GDM1 (cell line): ENCODE measurements around the gene MSI2.
A peak's percentile ranks its signal among the peaks of the same experiment; 100 is the strongest.

Source experiments
- DNase-seq: peaks from one replicate; lab custom pipeline; 2025; lab: John Stamatoyannopoulos, UW

Gene MSI2

DNA sequence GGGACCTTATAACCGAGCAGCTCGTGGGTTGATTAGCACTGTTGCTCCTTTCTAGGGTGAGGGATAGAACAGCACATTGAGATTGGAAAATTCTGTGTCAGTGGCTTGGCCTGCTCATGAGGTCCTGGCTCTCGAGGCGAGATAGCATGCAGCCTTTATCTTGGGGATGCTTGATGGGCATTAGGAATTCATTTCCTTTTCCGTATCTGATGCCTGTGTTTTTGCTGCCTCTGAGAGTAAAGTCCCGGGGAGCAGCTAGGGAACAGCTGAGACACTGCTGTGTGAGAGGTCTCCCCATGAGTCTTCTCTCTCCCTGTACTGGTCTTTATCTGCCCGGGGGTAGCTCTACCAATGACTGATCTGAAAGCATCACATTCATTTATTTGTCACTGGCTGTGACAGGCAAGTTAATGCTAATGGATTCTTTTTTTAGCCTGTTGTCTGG is 14.5 kb downstream of the MSI2 start:
- DNase-seq, result no peak

DNA sequence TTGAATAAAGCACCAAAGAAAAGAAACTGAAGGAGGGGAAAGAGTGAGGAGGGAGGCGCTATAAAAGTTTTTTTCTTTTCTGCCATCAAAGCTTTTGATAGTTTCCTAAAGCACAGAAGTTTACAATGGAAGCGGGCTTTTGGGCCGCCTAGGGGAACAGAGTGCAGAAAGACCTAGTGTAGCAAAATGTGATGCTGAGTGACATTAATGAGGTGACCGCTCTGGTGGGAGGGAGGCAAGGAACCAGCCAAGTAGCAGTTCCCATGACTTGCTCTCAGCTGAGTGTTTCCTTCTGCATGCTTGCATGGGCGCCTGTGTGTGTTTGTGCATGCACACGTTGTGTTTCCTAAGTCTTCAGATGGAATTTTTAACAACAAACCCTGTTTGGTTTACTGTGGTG is 15.5 kb downstream of the MSI2 start:
- no peak for DNase-seq

DNA sequence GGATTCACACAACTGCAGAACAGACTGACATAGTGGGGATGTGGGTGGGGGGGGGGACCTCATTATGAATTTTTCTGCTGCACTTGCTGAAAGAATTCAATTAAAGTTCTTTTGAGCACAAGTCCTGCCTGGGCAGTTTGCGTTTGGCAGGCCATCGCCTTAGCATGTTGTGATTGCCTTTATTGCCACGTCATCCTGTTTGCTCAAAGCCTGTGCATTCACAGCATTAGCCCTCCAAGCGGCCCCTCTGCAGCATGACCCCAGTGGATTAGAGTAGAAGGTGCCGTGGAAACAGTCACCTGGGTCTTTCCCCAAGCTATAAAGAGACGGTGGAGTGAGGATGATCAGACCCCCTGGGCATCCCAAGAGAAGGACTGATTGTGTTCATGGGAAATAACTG is 17.2 kb downstream of the MSI2 start:
- no peak for DNase-seq

DNA sequence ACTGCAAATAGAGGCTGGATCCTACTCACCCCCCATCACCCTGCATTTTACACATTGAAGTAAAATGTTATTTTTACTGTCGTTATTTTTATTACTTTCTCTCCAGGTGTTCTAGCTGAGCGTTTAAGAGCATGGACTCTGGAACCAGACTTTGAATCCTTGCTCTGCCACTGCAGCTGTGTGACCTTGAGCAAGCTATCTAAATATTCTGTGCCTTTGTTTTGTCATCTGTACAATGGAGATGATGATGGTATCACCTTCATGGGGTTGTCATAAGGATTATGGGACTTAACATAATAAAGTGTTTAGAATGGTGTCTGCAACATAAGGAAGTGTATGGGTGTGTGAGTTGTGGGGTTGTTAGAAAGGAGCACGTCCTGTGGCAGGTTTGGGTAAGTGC is 17.8 kb downstream of the MSI2 start:
- DNase-seq, result no peak

DNA sequence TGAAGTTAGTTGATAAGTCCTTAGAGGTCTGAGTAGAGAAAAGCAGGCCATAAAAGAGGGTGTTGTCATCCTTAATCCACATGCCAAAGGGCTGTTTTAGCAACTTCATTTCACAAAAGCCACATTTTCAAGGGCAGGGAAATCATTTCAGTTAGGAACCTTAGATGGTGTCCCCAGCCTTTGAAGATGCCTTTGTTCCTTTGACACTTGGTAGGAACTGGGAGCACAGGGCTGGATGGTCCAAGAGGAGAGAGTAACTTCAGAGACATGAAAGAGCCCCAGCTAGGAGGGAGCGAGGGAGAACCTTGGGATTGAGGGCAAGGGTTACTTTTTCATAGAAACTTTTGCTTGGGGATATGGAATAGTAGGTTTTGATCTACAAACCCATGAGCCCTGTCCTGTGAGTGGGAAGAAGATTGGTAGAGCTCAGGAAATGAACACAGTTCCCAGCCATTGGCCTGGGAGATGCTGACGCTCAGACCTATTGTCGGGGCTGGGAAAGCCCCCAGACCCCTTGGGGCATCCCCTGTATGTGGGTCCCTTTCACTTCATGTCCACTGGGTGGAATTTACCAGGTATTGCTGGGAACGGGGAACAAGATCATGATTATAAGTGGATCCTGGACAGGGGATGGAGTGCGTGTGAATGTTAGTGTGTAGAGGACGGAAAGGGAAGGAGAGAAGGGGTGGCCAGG is 18.9 kb downstream of the MSI2 start:
- no peak for DNase-seq

DNA sequence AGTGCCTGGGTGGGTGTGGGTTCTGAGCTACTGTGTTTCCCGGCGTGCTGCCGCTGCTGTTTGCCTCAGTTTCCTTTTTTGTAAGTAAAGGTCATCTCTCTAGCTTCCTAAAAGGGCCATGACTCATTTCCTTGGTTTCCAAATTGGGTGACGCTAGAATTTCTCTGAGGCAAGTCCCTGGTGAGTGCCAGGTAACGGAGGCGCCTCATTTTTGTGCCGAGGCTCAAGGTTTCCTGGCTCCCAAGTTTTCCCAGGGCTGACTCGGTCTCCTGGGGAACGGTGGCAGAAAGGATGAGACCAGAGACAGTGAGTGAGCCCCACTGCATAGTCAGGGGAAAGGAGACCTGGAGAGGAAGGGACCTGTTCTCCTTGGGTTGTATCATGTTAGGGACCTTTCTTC is 20.3 kb downstream of the MSI2 start:
- DNase-seq, result no peak

DNA sequence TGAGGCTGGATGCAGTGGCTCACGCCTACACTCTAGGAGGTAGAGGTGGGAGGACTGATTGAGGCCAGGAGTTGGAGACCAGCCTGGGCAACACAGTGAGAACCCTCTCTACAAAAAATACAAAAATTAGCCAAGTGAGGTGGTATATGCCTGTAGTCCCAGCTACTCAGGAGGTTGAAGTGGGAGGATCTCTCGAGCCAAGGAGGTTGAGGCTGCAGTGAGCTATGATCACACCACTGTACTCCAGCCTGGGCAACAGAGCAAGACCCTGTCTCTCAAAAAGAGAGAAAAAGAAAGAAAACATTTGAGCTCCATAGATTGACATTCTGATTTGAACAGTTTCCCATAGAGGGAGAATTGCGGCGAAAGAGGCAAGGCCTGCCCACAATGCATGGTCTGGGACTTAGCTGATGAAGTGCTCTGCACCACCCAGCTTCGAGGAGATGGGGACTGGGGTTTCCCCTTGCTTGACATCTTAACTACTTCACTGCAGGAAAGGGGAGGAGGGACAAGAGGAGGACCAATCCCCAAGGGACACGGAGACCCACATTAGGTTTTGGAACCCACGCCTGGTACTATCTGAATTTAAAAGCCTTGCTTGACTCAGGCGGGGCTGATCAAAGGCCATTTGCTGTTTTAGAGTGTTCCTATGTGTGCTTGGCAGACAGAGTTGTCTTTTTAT is 21.7 kb downstream of the MSI2 start:
- no peak for DNase-seq

DNA sequence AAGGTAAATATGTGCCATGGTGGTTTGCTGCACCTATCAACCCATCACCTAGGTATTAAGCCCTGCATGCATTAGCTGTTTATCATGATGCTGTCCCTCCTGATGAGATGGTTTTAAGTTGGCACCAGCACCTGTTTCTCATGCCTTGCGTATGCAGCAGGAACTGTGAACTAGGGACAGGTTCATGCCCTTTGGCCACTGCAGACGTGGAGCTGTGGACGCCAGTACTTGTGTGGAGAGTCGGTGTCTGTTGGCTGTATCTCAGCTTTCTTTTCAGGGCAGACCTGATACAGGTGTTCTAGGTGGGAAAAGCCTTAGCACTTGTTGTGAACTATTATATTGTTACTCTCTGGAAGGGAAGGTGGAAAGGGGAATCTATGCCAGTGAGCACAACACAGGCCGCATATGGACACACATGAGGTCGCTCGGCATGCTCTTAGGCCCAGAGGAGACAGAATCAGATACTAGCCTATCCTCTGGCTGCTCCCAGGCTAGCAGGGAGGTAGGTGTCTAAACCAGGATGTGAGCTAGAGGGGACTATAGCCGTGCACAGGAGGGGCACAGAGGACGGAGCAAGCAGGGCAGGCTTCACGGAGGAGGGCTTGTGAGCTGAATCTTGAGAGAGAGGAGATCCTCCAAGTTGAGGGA is 22.5 kb downstream of the MSI2 start:
- DNase-seq, result no peak

DNA sequence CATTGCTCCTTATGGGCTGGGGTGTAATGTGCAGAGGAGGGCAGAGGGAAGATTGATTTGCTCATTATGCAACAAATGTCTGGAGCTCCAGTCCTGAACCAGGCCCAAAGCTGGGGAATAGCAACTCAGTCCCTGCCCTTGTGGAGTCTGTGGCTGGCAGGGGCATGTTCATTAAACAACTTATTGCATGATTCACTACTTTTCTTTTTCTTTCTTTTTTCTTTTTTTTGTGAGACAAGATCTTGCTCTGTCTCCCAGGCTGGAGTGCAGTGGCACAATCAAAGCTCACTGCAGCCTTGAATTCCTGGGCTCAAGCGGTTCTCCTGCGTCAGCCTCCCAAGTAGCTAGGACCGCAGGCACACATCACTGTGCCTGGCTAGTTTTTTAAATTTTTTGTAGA is 23.1 kb downstream of the MSI2 start:
- no peak for DNase-seq

DNA sequence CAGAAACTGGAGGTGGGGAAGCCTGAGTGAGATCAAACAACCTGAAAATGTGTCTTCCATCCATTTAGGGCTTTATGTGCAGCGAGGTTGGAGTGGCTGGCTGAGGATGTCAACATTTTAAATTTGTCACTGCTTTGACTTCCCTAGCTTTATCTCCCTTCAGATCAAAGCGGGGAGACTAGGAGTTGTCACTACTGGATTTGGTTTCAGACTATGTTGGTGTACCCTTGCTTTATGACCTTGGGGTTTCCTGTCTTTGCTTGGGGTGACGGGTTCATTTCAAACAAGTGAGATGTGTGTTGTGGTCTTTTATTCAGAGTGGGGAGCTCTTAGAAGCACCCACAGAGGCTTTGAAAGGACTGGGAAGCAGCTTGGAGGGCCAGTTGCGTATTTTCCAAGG is 25.6 kb downstream of the MSI2 start:
- no peak for DNase-seq

DNA sequence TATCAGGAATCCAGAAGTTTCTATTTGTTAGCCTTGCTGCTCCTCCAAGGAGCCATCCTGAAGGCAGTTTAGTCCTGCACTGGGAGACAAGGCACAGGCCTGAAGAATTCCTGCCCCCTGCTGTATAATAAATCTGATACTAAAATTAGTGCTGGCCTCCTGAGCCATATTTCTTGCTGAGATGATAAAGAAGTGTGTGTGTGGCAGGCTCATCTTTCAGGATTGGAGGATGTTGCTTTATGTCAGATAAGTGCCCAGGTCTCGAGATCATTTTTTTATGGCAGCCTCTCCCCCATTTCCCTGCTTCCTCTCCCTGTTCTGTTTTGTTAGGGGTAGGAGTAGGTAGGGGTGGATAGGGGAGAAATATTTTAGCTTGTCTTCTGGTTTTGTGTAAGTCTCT is 26.0 kb downstream of the MSI2 start:
- DNase-seq, result no peak

DNA sequence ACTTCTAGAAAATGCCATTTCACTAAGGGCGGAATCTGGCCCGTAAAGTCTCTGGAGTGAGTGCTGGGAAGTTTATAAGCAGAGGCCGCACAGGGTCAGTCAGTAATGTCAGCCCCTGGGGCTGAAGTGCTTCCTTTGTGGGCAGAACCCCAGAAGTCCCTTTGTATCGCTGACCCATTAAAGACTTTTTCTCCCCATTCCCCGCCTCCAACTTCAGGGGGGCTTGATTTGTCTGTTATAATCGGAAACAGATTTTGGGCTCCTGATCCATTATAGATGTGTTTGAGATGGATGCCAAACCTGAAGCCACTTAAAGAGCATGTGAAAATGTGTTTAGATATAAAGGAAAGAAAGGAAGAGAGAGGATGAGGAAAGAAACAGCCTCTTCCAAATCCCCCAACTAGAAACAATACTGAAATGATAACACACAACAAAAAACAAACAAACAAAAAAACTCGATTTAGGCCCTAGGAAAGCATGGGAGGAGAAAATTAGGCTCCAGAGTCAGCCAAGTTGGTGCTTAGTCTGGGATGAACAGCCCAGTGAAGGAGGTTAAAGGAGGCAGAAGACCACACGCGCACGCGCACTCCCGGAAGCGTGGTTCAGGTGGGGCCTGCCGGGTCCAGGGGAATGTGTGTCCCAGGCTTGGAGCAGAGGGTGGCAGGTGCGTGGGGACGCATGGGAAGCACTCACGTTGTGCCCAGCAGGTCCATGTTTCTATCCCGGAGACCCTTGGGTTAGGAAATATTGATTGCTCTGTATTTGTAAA is 27.1 kb downstream of the MSI2 start:
- no peak for DNase-seq

DNA sequence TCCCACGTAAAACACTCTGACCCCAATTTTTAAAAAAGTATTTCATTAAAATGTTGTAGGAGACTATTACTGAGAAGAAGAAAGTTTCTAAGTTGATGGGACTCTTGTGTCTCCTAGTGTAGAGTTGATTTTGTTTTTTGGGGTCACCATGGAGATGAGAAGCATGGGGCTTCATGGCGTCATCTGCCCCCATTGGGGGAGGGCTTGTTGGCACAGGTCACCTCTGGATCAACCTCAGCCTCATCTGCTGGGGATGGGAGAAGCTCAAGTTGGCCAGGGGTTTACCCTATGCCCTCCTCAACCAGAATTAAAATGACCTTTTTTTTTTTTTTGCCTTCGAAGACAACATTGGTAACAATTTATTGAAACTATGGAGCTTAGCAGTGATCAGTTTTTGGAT is 28.3 kb downstream of the MSI2 start:
- no peak for DNase-seq

DNA sequence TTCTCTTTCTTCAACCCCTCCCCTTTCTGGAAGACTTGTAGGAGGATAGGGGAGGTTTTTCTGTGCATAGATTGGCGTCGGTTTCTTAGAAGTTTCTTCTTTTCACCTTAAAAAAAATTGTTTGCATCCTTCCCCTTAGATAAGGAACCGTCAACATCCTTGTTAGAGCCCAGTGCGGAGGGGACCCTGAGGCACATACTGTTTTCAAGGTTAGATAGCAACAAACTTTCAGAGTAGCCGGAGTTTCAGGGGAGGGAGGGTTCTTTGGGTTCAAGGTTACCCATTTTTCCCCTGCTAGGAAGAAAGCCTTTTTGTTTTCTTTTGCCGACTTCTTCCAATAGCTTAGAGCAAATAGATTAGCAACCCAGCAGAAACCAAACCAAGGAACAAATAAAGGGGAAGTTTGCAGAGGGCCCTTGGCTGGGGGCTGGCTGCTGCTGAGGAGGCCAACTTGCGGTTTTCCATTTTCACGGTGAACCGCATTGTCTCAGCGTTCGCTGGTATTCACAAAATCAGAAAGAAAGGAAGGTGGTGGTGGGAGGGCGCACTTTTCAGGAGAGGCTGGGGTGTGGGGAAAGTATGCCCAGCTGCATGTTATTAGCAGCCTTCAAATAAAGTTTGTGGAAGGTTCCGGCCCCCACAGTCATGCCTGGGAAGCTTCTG is 28.8 kb downstream of the MSI2 start:
- peak; percentile 82 for DNase-seq

DNA sequence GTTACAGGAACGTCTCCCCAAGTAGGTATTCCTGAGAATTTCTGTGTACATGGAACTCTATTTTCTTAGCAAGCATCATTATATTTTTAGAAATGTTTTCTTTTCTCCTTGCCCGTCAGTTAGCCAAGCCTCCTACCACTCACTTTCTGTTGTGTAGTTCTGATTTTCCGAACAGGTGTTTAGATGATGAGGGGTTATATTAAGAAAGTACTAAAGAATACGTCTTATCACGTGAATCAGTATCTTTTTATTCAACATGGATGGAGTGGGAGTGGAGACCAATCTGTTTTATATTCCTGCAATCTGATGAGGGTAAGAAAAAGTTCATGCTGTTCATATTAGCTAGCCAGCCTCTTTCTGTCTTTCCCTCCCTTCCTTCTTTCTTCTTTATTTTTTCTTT is 29.4 kb downstream of the MSI2 start:
- DNase-seq, result no peak

DNA sequence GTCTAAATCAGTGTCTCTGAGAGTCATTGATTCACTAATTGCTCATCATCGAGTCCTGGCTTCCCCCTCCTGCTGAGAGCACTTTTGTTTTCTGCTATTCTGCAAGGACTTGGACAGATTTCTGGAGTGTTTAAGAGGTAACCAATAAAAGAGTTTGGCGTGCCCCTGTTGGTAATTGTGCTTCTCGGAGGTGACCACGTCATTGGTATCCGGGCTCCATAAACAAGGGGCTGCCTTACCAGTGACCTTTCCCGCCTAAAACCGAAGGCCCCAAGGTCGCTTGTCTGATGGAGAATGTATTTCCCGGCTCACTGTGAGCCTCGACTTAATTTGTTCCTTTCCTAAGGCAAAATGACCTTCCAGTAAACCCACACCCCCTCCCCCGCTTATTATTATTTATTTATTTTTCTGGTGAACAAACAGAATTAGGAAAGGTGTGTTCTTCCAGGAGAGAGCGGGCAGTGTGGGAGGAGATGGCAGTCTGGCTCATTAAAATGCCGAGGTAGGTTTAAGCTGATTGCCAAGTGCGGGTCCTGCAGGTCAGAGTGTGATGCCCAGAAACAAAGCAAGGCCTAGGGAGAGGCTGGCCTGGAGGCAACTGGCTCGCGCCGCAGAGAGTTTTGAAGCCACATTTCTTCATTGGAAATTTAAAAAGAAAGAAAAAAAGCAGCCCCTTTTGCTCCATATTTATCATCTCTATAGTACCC is 30.2 kb downstream of the MSI2 start:
- DNase-seq, result no peak

DNA sequence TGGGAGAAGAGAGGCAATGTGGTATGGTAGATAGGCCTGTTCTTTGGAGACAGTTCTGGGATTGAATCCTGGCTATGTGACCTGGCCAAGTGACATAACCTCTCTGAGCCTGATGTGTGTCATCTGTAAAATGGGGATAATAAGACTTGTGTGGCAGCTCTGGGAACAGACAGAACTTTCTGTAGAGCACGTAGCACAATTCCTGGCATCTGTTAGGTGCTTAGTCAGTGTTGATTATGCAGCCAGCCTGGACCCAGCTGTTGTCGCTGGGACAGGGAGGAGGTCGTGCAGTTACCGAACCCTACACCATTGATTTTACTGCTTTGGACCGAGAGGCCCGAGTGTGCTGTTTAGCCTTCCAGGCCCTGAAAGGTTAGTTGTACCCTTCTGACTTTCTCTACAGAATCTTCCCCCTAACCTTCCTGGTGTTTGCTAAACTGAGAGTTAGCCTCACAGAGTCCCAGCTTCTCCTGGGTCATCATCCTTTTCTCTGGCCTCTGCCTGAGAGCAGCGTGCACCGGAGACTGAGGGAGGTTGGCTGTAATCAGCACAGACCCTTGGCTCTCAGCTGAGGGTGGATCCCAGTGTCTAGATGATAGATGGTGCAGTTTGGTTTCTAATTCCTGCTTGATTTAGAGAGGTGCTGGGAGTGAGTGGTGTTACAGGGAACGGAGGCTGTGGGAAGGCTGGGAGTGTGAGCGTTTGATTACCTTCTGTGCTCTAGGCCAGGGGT is 31.9 kb downstream of the MSI2 start:
- no peak for DNase-seq

DNA sequence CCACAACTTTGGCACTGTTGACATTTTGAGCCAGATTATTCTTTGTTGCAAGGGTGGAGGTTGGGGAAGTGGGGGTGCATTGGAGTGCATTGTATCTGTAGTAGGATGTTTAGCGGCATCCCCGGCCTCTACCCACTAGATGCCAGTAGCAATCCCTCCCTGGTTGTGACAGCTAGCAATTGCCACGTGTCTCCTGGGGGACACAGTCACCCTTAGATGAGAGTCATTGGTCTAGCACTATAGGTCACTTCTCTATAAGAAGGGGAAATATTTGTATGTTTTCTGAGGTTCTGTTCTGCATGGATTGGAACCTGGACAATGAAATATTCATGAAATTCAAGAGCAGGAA is 32.4 kb downstream of the MSI2 start:
- DNase-seq, result no peak

DNA sequence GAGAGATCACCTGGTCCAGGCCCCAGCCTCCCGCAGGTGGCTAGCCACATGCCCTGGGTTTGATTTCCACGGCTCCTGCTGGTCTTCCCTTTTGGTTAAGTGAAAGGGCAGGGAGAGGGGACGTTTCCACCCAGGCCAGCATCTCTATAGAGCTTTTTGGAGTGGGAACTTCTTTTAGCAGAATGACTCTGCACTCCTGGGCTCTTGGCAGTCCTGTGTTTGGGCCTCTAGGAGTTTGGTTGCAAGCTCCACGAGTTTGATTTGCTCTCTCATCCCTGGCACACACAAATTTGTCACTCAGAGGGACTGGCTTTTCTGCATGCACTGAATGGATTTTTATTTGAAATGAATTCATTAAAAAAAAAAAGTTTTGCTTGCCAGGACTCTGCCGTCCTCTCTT is 32.8 kb downstream of the MSI2 start:
- DNase-seq, result no peak

DNA sequence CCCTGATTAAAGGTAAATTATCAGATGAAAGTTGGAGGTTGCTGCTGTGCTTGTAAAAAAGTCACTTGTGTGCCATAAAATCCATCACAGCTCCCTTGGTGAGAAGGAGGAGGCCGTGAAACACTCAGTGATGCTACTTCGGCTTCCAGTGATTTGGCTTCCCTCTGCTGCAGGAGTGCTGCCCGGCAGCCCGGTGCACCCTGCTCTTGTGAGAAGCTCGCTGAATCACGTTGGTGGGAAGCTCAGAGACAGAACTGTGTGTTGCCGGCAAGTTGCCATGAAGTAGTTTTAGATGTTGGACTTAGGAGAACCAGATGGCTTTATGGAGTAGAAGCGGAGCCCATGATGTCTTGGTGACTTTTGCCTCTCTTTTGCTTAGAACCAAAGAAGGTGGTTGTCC is 33.3 kb downstream of the MSI2 start:
- no peak for DNase-seq

DNA sequence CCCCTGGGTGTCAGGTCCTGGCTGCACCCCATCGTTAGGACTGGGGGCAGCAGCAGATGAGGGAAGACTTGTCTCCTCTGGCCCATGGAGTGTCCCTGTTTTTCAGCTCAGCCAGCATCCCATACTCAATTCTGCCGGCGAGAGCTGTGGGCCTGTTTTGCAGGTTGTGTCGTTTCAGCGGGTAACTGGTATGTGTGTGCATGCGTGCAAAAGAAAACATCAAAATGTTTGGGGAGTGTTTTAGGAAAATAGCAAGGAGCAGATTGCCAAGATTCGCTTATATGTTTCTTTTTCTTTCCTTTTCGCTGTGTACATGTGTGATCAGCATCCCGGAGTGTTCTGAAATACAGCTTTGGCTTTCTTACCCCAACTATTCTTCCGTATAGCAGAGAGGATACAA is 34.7 kb downstream of the MSI2 start:
- no peak for DNase-seq
